ENCODE measurements around the gene KCNK18.

KCNK18 gene

GRCh38 chr10:117259279-117259678, 62.0 kb downstream of the KCNK18 start:
- H3K4me3 ChIP-seq (replicated peaks in 1 of 2; ENCODE audit: low read depth in 2 of 2, low read length in 2 of 2) = no peak overlapping the region
- no peak for TF ChIP-seq CTCF (IDR thresholded peaks at IDR 0.05; ENCODE audit: low read depth, low read length)
- DNase-seq (ENCODE audit: low read depth in 2 of 2) = no peak

All from cardiac fibroblast (primary cell).